ENCODE measurements around the gene LPP. TPM values are rescaled to one million over a fixed set of nuclear protein-coding genes. Genes with fewer than 3 reads are reported as not detected.

Gene LPP
- total RNA-seq, 1 donor from 2014 or later: 222 TPM

- Histone ChIP-seq H3K36me3 (ENCODE audit: insufficient read depth, low read length) (peaks cover 13% of the 10 kb centered on the region), H3K79me2 (ENCODE audit: insufficient read depth, low read length) (peaks cover 93% of the 10 kb centered on the region), H3K9me3 (ENCODE audit: insufficient read depth, low read depth, low read length) (no peaks in the 10 kb centered on the region), H3K9ac (ENCODE audit: low read length) (no peak overlapping the region), H3K27ac (ENCODE audit: low read depth, low read length) (no peak overlapping the region), H3K27me3 (ENCODE audit: insufficient read depth, low read length) (no peaks in the 10 kb centered on the region), H2AFZ (ENCODE audit: low read depth, low read length) (no peak overlapping the region), H3K4me1 (ENCODE audit: insufficient read depth, low read length) (peaks cover 4% of the 10 kb centered on the region), H3K4me2 (ENCODE audit: low read length) (no peak overlapping the region), H3K4me3 (ENCODE audit: insufficient read depth, low read depth, low read length) (no peak overlapping the region), H4K20me1 (ENCODE audit: insufficient read depth, low read length) (peaks cover 60% of the 10 kb centered on the region)
- no peak for FAIRE-seq
- Mint-ChIP-seq H3K27me3 (ENCODE audit: low read depth, unreplicated experiment) (no peaks in the 10 kb centered on the region), H3K36me3 (ENCODE audit: low read depth, unreplicated experiment) (peaks cover 20% of the 10 kb centered on the region), H3K27ac (ENCODE audit: unreplicated experiment) (peak overlapping the region; percentile 50), H3K9me3 (ENCODE audit: unreplicated experiment) (no peaks in the 10 kb centered on the region), H3K4me1 (ENCODE audit: low read depth, unreplicated experiment) (peaks cover 14% of the 10 kb centered on the region), H3K4me3 (ENCODE audit: unreplicated experiment) (no peak overlapping the region)
- no peak for DNase-seq (ENCODE audit: low read depth)
- TF ChIP-seq CTCF (IDR thresholded peaks at IDR 0.05; ENCODE audit: insufficient read depth, low read depth, low read length): no peak
These were observed 100.0 kb downstream of the LPP start for GRCh38 chr3:188253800-188254452.

GRCh38 chr3:188254520-188255070, 100.6 kb downstream of the LPP start:
- Histone ChIP-seq H3K27ac (ENCODE audit: low read depth, low read length) (no peak overlapping the region), H3K36me3 (ENCODE audit: insufficient read depth, low read length) (peaks cover 13% of the 10 kb centered on the region), H3K4me1 (ENCODE audit: insufficient read depth, low read length) (peaks cover 4% of the 10 kb centered on the region), H3K9me3 (ENCODE audit: insufficient read depth, low read depth, low read length) (no peaks in the 10 kb centered on the region), H2AFZ (ENCODE audit: low read depth, low read length) (no peak overlapping the region), H3K4me3 (ENCODE audit: insufficient read depth, low read depth, low read length) (no peak overlapping the region), H4K20me1 (ENCODE audit: insufficient read depth, low read length) (peaks cover 63% of the 10 kb centered on the region), H3K27me3 (ENCODE audit: insufficient read depth, low read length) (no peaks in the 10 kb centered on the region), H3K9ac (ENCODE audit: low read length) (no peak overlapping the region), H3K79me2 (ENCODE audit: insufficient read depth, low read length) (peaks cover 93% of the 10 kb centered on the region), H3K4me2 (ENCODE audit: low read length) (no peak overlapping the region)
- FAIRE-seq: no peak
- Mint-ChIP-seq H3K9me3 (ENCODE audit: unreplicated experiment) (no peaks in the 10 kb centered on the region), H3K27me3 (ENCODE audit: low read depth, unreplicated experiment) (no peaks in the 10 kb centered on the region), H3K4me1 (ENCODE audit: low read depth, unreplicated experiment) (peaks cover 16% of the 10 kb centered on the region), H3K27ac (ENCODE audit: unreplicated experiment) (no peak overlapping the region), H3K36me3 (ENCODE audit: low read depth, unreplicated experiment) (peaks cover 18% of the 10 kb centered on the region), H3K4me3 (ENCODE audit: unreplicated experiment) (no peak overlapping the region)
- no peak for TF ChIP-seq EZH2 (IDR thresholded peaks at IDR 0.05; ENCODE audit: insufficient read depth, low read length)
- no peak for DNase-seq (ENCODE audit: low read depth)

GRCh38 chr3:188255190-188255589, 101.2 kb downstream of the LPP start:
- no peak overlapping the region for H3K9ac ChIP-seq (ENCODE audit: low read length)
- no peak for TF ChIP-seq CTCF (IDR thresholded peaks at IDR 0.05; ENCODE audit: insufficient read depth, low read depth, low read length)
- TF ChIP-seq EZH2 (IDR thresholded peaks at IDR 0.05; ENCODE audit: insufficient read depth, low read length): no peak

More at GRCh38 chr3:188255190-188255589, 101.2 kb downstream of the LPP start:
- Histone ChIP-seq H3K9me3 (ENCODE audit: insufficient read depth, low read depth, low read length) (no peaks in the 10 kb centered on the region), H3K79me2 (ENCODE audit: insufficient read depth, low read length) (peaks cover 93% of the 10 kb centered on the region), H3K27ac (ENCODE audit: low read depth, low read length) (no peak overlapping the region), H3K4me1 (ENCODE audit: insufficient read depth, low read length) (peaks cover 4% of the 10 kb centered on the region), H2AFZ (ENCODE audit: low read depth, low read length) (no peak overlapping the region), H4K20me1 (ENCODE audit: insufficient read depth, low read length) (peaks cover 61% of the 10 kb centered on the region), H3K4me3 (ENCODE audit: insufficient read depth, low read depth, low read length) (no peak overlapping the region), H3K27me3 (ENCODE audit: insufficient read depth, low read length) (no peaks in the 10 kb centered on the region), H3K4me2 (ENCODE audit: low read length) (no peak overlapping the region), H3K36me3 (ENCODE audit: insufficient read depth, low read length) (peaks cover 13% of the 10 kb centered on the region)
- Mint-ChIP-seq H3K36me3 (ENCODE audit: low read depth, unreplicated experiment) (peaks cover 18% of the 10 kb centered on the region), H3K4me1 (ENCODE audit: low read depth, unreplicated experiment) (peaks cover 16% of the 10 kb centered on the region), H3K4me3 (ENCODE audit: unreplicated experiment) (no peak overlapping the region), H3K27ac (ENCODE audit: unreplicated experiment) (no peak overlapping the region), H3K9me3 (ENCODE audit: unreplicated experiment) (no peaks in the 10 kb centered on the region), H3K27me3 (ENCODE audit: low read depth, unreplicated experiment) (no peaks in the 10 kb centered on the region)
- DNase-seq (ENCODE audit: low read depth): no peak
- FAIRE-seq: no peak
